ENCODE results near the gene CLTCL1. TPM values are rescaled to one million over a fixed set of nuclear protein-coding genes. Genes with fewer than 3 reads are reported as not detected.

The CLTCL1 gene
- total RNA-seq, 4 donors from 2014 or later: 1.0 to 20.5 (median 11.4) TPM

DNA sequence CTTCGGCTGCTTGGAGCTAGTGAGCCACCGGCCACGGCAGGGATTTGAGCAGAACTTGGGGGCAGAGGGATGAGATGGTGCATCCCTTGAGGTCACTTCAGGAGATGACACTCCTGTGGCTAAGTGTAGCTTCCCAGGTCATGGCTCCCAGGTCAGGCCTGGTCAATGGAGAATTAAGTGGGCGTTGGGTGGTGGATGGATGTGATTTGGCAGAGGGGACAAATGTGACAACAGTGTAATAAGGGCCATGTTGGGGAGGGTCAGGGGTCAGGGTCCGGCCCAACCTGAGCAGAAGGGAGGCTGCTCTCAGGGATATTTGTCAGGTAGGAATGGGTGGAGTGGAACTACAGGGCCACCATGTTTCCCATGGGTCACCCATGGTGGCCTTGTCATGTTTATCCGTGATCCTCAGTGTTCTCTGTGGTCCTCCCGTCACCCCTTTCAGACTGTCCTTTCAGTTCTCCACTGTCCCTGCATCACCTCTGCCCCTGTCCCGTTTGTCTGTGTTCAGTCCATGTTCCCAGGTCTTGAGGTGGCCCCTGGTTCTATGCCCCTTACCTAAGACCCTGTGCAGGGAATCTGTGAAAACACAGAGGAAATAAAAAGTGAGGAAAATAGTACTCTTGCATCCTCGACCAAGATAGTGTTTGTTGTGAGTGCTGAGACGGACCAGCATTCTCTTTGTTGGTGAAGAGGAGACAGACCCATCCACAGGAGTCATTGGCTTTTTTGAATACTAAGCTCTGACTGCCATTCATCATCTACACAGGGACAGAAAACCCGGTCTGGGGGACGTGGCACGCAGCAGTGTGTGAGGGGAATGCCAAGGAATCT lies 119.1 kb downstream of the CLTCL1 start:
- H3K36me3 ChIP-seq: no peaks in the 10 kb centered on the region
- H3K27ac ChIP-seq: peak overlapping the region; percentile 82 to 84
- peak overlapping the region; percentile 68 to 89 for H3K4me3 ChIP-seq
- peaks cover 0 to 17% of the 10 kb centered on the region in 2 donors for H3K27me3 ChIP-seq
- TF ChIP-seq, protein P1, sequence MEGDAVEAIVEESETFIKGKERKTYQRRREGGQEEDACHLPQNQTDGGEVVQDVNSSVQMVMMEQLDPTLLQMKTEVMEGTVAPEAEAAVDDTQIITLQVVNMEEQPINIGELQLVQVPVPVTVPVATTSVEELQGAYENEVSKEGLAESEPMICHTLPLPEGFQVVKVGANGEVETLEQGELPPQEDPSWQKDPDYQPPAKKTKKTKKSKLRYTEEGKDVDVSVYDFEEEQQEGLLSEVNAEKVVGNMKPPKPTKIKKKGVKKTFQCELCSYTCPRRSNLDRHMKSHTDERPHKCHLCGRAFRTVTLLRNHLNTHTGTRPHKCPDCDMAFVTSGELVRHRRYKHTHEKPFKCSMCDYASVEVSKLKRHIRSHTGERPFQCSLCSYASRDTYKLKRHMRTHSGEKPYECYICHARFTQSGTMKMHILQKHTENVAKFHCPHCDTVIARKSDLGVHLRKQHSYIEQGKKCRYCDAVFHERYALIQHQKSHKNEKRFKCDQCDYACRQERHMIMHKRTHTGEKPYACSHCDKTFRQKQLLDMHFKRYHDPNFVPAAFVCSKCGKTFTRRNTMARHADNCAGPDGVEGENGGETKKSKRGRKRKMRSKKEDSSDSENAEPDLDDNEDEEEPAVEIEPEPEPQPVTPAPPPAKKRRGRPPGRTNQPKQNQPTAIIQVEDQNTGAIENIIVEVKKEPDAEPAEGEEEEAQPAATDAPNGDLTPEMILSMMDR (IDR thresholded peaks at IDR 0.05): no peak
- no peak for TF ChIP-seq POLR2A (IDR thresholded peaks at IDR 0.05)
- peaks cover 4 to 30% of the 10 kb centered on the region in 2 donors for H3K4me1 ChIP-seq
- DNase-seq: no peak
- intact Hi-C loops (cut with DNase I; ENCODE audit: low total_unique reads): no loop called here
- no peaks in the 10 kb centered on the region for H3K9me3 ChIP-seq

DNA sequence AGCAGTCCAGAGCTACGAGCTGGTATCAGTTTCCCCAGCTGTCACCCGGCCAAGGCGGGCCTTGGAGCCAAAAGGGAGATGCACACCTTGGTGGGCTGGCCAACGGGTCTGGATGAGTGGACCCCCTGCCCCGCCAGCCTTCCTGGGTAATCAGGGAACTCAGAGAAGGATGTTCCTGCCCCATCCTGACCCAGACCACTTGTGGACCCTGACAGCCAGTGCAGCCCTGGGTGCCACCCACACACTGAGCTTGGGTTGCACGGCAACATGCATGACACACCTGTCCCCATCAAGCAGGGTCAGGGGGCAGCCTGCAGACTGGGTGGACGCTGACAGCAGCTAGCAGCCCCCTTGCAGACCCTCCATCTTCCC lies 121.6 kb downstream of the CLTCL1 start:
- H3K4me1 ChIP-seq: peaks cover 4 to 22% of the 10 kb centered on the region in 2 donors
- no peak overlapping the region for H3K27ac ChIP-seq
- peaks cover 0 to 19% of the 10 kb centered on the region in 2 donors for H3K27me3 ChIP-seq
- no peak for DNase-seq
- no peaks in the 10 kb centered on the region for H3K36me3 ChIP-seq
- TF ChIP-seq, protein P1 (IDR thresholded peaks at IDR 0.05): no peak
- no peak for TF ChIP-seq POLR2A (IDR thresholded peaks at IDR 0.05)
- intact Hi-C loops (cut with DNase I; ENCODE audit: low total_unique reads): no loop called here
- H3K4me3 ChIP-seq: no peak overlapping the region
- H3K9me3 ChIP-seq: no peaks in the 10 kb centered on the region

DNA sequence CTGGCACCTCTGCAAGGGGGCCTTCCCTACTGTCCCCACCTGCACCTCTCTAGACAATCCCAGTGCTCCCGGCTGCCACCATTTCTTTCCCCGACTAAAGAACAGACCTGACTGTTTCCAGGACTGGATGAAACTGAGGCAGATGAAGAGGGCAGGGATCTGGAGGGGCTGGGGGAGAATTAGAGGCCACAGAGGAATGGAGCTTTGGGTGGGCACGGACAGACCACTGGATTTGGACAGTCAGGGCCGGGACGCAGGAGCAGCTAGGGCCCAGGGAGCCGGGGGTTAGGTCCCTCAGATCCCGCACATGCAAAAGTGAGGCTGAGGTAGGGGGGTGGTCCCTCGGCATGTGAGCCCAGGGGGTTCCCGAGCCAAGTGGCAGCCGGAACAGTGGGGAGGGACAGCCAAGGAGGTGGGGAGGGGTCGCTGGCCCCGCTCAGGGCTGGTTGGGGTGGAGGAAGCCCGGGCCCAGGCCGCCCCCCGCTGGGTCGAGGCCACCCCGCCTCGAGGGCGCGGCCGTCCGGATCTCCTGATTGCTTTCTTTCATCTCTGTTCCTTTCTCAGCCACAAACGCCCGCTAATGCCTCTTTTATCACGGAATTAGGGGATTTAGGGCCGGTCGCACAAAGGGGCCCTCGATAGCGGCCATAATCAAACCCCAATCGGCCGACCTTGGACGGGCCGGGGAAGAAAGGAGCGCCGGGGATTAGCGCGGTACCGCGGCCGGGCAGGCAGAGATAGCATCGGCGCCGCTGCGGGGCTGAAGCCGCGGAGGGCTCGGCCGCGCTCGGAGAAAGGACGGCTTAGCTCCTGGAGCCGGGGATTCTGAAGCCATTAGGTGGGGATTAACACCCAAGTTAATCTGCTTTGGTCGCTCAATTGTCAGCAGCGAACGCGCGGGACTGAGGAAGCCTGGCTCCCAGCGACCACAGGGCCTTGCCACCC lies 122.2 kb downstream of the CLTCL1 start:
- intact Hi-C loops (cut with DNase I; ENCODE audit: low total_unique reads): no loop called here
- H3K4me3 ChIP-seq: peak overlapping the region in 1 of 2 donors; percentile 27
- H3K27ac ChIP-seq: no peak overlapping the region
- peaks cover 0 to 21% of the 10 kb centered on the region in 2 donors for H3K27me3 ChIP-seq
- DNase-seq: no peak
- peaks cover 4 to 17% of the 10 kb centered on the region in 2 donors for H3K4me1 ChIP-seq
- no peaks in the 10 kb centered on the region for H3K9me3 ChIP-seq
- TF ChIP-seq, protein P1 (IDR thresholded peaks at IDR 0.05): no peak
- no peak for TF ChIP-seq POLR2A (IDR thresholded peaks at IDR 0.05)
- no peaks in the 10 kb centered on the region for H3K36me3 ChIP-seq

DNA sequence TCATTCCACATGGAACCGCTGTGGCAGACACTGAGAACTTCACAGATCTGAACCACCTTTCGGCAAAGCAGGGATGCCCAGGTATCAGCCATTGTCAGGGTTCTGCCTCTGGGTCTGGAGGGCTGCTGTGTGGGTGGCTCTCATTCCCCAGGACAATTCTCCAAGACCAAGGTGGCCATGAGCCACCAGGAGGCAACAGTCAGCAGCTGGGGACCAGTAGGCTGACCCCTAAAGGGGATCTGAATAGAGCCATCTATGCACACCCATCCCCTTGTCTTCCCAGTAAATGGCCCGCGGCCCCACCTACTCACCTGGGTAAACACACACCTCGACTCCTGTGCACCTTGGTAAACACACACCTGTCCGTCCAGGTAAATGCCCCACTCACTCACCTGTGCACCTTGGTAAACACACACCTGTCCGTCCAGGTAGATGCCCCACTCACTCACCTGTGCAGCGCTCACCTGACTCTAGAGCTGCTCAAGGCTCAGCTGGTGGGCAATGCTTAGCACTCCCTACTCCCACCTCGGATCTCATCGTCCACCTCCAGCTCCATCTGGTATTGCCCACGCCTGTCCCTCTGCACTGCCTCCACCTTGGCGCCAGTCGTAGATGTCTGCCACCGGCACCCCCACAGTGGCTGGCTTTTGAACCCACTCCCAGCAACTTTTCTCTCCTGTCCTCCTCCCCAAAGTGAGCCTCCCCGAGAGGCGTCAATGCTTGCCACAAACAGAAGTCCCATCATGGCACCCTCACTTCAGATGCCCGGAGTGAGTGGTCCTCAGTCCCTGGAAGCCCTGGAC lies 123.2 kb downstream of the CLTCL1 start:
- intact Hi-C loops (cut with DNase I; ENCODE audit: low total_unique reads): no loop called here
- H3K4me1 ChIP-seq: peaks cover 4 to 16% of the 10 kb centered on the region in 2 donors
- TF ChIP-seq POLR2A (IDR thresholded peaks at IDR 0.05): no peak
- TF ChIP-seq, protein P1 (IDR thresholded peaks at IDR 0.05): no peak
- no peak overlapping the region for H3K27ac ChIP-seq
- no peak for DNase-seq
- H3K36me3 ChIP-seq: no peaks in the 10 kb centered on the region
- H3K4me3 ChIP-seq: no peak overlapping the region
- H3K27me3 ChIP-seq: peaks cover 0 to 23% of the 10 kb centered on the region in 2 donors
- H3K9me3 ChIP-seq: no peaks in the 10 kb centered on the region
